NCI-H146 treated with DMSO at 0.1 percent for 48 hours (cell line): Measurements from ENCODE around the gene ABHD10.

ENCODE experiments used
- DNase-seq: peaks from one replicate; lab custom pipeline; 2025; ENCODE audit not compliant: unreplicated experiment; lab: John Stamatoyannopoulos, UW

ABHD10 gene

GRCh38 chr3:111963424-111963823 lies 15.4 kb upstream of the ABHD10 start:
- no peak for DNase-seq

- no peak for DNase-seq
Observed at GRCh38 chr3:111965484-111965883, 13.3 kb upstream of the ABHD10 start.

- no peak for DNase-seq
Observed at GRCh38 chr3:111967068-111967467, 11.8 kb upstream of the ABHD10 start.

GRCh38 chr3:111967651-111968274 lies 11.1 kb upstream of the ABHD10 start:
- DNase-seq, result peak; percentile 90

DNA sequence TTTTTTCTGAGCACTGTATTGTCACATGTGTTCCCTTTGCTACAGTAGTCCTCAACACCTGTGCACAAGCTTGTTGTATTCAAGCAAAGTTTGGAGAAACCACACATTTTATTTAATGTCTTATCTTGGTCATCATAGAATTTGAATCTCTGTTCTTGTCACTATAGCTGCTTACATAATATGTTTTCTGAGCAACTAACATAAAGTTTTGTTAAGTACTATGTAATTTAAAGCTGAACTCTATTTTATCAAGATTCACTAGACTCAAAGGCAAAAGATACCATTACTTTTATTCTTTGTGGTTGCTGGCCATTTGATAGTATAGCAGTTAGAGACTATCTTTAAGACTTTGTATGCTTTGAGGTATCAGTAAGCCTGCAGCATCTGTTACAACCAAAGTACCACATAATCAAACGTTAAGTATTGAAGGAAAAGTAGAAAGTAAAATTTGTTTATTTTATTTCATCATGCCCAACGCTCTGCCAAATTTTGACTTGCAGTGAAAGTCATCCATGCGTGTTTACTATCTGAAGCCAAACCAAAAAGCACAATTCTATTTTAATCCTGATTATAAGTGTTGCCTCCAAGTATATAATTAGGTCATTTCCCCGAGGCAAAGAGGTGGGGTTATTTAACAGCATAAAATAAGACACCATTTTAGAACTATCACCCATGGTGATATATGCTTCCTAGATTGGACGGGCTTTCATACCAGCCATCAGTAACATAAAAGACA lies 10.3 kb upstream of the ABHD10 start:
- no peak for DNase-seq

- no peak for DNase-seq
Observed at GRCh38 chr3:111970376-111970775, 8.4 kb upstream of the ABHD10 start.

GRCh38 chr3:111971533-111972130 lies 7.2 kb upstream of the ABHD10 start:
- peak; percentile 66 for DNase-seq

DNA sequence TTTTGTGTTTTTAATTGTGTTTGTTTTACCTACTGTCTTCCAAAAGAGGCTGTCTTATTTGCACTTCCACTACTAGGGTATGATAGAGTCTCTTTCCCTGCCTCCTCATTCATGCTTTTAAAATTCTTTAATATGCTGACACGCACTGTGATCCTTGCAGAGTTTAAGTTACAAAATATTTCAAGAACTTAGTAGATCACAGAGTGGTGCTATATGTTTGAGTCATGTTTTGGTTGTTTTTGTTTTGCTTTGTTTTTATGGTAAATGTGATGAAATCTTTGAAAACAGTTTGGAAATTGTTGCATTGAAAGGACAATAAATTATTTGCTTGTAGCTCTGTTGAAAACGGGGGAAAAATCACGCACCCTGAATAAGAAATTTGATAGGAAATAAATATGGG lies 5.9 kb upstream of the ABHD10 start:
- DNase-seq, result no peak

GRCh38 chr3:111975131-111975530 lies 3.7 kb upstream of the ABHD10 start:
- no peak for DNase-seq

DNA sequence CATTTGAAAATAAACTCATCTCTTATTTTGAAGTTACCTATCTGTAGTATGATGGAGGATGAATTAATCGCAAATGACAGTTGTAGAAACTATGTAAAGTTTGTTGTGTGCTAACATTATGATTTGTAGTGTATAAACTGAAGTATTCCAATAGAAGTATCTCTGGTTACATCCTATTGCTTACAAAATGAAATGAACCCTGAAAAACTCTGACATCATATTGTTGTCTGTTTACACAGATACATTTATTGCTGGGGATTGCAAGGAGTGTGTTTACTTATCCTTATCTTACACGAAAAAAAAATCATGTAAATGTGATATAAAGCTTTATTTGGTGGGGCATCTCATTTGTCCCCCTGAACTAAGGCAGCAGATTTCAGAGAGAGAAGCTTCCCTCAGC lies 2.6 kb upstream of the ABHD10 start:
- no peak for DNase-seq

GRCh38 chr3:111979434-111980038 lies 710 bp downstream of the ABHD10 start:
- DNase-seq, result no peak

DNA sequence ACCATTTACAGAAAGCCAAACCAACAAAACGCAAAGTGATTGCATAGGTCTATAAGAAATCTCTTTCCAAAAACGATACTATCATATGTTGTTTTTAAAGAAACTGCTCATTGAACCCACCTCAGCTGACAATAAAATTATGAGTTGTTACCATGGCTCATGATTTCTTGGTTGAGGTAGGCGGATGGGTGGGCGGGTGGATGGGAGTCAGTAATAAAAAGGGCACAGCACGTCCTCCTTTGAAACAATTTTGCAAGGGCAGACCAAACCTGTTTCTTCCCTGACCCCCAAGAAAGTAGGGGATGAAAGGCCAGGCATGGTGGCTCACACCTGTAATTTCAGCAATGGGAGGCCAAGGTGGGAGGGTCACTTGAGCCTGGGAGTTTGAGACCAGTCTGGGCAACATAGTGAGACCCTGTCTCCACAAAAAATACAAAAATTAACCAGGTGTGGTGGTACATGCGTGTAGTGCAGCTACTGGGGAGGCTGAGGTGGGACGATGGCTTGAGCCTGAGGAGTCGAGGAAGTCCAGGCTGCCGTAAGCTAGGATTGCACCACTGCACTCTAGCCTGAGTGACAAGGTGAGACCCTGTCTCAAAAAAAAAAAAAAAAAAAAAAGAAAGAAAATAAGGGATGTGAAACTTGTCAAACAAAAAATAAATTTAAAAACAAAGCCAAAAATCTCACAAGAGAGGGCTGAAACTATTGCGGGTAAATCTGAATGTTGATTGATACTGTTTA lies 2.1 kb downstream of the ABHD10 start:
- no peak for DNase-seq

DNA sequence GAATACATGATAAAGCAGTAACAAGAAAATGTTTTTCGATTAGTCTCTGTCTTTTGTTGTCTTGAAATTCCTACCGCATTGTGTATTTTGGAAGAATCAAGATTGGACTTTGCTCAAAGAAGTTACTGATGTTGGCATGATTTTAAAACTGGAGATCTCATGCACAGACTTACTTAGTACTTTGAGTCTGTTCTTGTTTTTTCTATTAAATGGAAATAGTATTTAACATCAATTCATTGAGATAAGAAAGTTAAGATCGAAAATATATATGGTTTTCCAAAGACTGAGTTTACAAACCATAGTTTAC lies 2.6 kb downstream of the ABHD10 start:
- DNase-seq, result no peak

- DNase-seq, result no peak
Observed at GRCh38 chr3:111984636-111985298, 5.9 kb downstream of the ABHD10 start.

DNA sequence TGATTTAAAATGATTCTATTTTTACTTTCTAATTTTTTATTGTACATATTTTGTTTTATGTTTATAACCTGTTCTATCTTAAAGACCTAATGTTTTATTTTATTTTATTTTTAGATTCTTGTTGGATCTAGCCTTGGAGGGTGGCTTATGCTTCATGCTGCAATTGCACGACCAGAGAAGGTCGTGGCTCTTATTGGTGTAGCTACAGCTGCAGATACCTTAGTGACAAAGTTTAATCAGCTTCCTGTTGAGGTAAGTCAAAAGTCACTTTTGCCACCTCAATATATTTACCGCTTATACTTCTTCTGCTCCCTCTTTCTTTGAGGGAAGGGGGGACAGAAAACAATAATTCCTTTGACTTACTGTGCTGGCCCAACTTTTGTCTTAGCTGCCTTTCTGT lies 8.0 kb downstream of the ABHD10 start:
- no peak for DNase-seq

DNA sequence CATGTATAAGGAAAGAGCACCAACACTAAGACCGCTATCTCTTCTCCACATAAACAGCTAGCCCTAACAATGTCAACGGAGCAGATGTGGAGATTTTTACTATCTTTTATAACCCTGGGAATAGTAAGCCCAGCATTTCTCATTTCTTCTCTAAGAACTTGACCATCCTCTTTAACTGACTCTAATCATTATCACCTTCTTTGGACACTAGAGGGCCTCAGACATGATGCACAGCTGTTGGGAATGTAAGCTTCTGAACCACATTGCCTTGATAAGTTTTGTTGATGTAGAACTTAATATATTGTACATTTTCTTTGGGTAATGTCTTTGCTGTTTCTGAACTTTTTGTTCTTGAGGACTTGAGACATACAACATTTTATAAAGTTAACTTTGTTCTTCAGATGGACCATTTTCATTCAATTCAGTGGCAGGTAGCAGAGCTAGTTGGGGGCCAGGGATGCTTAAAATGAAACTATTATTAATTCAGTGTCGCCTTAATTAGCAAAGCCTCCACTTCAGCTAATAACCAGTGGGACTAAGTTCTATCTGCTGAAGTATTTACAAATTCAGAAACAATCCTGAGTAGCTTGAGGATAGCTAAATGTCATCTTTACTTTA lies 10.3 kb downstream of the ABHD10 start:
- DNase-seq, result peak; percentile 87

DNA sequence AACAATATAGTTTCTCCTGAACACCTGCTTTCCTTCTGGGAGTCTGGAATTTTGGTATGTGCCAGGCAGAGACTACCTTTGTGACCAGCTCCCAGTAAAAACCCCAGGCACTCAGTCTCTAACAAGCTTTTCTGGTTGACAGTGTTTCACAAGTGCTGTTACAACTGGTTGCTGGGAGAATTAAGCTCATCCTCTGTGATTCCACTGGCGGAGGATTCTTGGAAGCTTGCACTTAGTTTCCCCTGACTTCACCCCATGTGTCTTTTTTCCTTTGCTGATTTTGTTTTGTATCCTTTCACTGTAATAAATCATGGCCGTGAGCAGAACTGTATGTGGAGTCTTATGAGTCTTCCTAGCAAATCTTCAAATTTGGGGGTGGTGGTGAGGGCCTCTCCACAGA lies 14.2 kb downstream of the ABHD10 start:
- no peak for DNase-seq

GRCh38 chr3:111998636-111999483 lies 20.0 kb downstream of the ABHD10 start, which contains the start of gene TAGLN3:
Gene TAGLN3, plus strand, starts transcription at chr3:111998922. Its CDS starts 501 bp downstream, at chr3:111999423.
- DNase-seq, result peak; percentile 98

DNA sequence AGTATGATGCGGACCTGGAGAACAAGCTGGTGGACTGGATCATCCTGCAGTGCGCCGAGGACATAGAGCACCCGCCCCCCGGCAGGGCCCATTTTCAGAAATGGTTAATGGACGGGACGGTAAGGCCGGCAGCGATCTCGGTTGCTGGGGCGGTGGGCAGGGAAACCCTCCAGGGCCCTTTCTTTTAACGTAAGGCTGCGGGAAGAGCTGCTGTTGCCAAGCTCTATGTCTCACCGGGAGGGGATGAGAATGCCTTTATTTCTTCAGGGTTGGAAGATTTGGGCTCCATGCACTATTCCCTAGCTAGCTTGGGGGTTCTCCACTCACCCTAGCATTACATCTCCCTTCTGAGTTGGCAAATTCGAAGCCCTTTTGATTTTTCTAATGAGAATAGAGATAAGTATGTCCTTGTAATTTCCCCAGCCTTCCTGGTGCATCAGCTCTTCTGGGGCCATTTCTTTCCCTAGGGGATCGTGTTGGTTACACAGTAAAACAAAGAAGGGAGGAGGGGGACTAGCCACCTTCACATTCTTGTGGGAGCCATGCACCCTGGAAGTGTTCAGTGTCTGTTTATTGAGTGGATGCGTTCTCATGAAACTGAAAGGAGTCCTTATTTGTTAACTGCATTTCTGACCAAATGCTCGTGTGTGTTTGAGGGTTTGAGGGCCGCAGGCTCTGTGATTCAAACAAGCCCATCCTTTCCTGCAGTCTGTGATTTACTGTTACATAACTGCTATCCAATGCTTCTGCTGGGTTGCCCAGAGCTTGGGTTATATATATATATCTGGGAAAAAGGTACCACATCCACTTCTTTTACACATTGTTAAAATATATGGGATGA lies 20.9 kb downstream of the ABHD10 start:
- DNase-seq, result peak; percentile 48
